GM21717 (cell line): ENCODE results near the gene ITGB5.

Experiments used
- ATAC-seq: cut with Tn5 transposase; IDR thresholded peaks from one replicate; pipeline ENCODE4 v1.9.1; 2021; ENCODE audit warnings: mild to moderate bottlenecking, moderate library complexity; ENCODE audit not compliant: unreplicated experiment

Gene ITGB5

GRCh38 chr3:124895756-124896155, 8.6 kb upstream of the ITGB5 start:
- ATAC-seq = no peak

GRCh38 chr3:124893526-124893925, 6.4 kb upstream of the ITGB5 start:
- no peak for ATAC-seq

GRCh38 chr3:124890573-124891190, 3.5 kb upstream of the ITGB5 start:
- no peak for ATAC-seq

GRCh38 chr3:124888482-124889441, 1.6 kb upstream of the ITGB5 start:
- ATAC-seq = no peak

- ATAC-seq = no peak
Measured at GRCh38 chr3:124887932-124888298, 750 bp upstream of the ITGB5 start.

GRCh38 chr3:124886168-124887056, 753 bp downstream of the ITGB5 start:
- peak; percentile 37 for ATAC-seq

DNA sequence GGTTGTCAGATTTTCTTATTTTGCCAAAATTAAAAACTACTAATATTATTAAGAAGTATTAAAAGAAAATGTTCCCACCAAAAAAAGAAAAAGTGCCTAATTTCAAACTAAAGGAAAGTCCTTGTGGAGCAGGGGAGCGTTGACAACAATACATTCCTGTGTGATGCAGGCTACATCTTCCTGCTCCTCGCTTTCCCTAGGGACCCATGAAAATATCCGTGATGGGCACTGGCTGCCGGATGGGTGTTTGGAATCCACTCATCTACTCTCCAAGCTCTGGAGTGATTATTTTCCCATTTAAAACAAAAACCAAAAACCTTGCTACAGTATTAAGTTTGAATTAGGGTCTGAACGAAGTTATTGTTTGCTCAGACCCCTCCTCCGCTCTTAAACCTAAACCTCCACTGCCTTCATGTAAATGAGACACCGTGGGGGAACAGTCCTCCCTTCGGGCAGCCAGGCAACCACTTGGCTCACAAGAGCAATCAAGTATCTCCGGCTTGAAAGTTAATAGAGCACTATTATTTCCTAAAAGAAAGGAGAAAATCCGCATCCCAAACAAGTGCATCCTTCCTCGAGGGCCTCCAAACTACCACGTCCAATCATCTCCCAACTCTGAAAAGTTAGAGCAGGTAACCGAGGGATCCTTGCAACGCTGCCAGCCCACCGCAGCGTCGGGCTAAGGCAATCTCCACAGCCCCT, 1.5 kb downstream of the ITGB5 start:
- ATAC-seq = no peak

GRCh38 chr3:124884474-124885101, 2.6 kb downstream of the ITGB5 start:
- no peak for ATAC-seq

DNA sequence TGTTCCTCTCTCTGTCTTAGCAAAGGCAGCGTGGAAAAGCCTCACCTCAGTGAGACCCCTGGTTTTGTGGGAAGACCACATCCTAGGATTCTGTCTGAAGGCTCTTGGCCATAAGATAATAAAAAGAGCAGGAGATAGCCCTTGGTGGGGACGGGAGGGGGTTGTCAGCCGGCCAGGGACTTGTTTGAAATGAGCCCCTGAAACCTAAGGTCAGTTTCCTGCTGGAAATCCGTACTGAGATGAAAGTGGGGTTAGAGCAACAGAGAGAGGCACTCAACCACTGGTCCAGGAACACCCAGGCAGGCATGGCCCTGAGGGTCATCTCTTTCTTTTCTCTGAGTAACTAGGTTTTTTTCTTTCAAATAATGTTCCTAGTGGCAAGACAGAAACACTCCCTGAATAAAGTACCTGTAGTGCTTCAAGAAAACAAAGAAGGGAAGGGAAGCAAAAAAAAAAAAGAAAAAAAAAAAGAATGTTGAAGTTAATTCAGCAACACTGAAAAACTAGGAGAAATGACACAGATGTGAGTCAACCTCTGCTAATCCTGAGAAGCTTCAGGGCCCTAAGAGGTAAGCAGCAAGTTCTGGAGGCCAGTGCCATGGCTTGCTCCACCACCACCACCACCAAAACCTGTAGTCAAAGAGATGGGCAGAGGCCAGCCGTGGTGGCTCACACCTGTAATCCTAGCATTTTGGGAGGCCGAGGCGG, 3.2 kb downstream of the ITGB5 start:
- ATAC-seq = no peak

DNA sequence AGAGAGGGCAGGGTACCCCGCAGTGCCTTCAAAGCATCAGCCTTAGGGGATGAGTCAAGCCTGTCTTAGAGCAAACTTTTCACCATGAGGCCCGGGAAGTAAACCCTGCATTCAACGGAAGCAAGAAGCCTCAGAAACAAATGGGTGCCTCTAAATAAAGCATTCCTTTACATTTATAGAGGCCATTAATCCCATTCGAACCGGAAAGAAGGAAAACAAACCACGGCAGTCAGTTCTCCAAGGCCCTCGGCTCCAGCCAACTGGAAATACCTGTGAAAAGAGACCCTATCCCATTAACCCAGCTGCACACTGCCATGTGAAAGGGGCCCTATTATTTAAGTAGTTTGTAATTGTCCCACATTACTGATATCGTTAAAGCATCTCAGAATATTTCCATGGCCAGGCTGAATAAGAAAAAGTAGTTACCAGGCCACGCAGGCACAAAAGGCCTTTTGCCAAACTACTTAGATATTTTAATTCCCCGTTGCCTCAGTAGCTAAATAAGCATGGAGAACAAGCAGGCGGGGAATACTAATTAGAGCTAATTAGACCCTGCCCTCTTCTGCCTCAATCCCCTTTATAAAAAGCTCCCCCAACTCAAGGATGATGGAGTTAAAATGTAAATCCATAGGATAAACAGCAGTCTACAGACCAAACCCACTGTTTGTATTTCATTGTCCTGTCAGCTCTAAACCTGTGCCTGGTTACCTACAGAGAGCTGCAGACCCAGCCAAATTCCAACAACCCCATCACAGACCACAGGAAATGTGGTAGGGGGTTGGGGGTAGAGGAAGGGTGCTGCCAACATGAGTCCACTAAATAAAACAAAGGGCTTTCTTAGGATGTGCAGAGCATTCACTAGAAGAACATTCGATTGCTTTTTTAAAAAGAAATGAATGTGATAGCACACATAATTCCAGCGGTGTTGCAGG, 4.1 kb downstream of the ITGB5 start:
- ATAC-seq = no peak

DNA sequence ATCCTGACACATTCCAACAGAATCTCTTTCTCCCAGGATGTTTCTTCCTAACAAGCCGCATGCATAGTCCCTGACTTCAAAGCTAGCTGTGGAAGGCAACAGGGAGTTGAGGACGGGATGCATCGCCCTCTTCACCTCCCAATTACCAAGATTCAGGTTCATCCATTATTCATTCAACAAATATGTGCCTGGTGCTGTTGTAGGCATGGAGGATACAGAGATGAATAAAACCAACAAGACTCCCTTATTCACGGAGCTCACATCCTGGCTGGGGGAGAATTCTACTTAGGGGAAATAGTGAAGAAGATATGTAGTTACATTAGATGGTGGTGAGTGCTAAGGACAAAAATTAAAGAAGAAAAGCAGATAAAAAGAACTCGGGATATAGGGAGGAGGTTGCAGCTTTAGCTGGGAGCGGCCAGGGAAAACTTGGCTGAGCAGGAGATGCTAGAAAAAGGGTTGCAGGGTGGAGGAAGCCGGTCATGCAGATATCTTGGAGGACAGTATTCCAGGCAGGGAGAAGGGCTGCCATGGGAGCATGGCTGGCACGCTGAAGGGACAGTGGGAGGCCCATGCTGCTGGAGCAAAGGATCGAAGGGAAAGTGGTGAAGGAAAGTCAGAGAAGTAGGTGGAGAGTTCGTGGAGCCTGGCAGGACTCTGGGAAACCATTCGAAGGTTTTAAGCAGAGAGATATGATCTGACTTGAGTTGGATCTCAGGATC, 5.0 kb downstream of the ITGB5 start:
- ATAC-seq = no peak

- ATAC-seq = no peak
Measured at GRCh38 chr3:124879337-124879680, 7.9 kb downstream of the ITGB5 start.

DNA sequence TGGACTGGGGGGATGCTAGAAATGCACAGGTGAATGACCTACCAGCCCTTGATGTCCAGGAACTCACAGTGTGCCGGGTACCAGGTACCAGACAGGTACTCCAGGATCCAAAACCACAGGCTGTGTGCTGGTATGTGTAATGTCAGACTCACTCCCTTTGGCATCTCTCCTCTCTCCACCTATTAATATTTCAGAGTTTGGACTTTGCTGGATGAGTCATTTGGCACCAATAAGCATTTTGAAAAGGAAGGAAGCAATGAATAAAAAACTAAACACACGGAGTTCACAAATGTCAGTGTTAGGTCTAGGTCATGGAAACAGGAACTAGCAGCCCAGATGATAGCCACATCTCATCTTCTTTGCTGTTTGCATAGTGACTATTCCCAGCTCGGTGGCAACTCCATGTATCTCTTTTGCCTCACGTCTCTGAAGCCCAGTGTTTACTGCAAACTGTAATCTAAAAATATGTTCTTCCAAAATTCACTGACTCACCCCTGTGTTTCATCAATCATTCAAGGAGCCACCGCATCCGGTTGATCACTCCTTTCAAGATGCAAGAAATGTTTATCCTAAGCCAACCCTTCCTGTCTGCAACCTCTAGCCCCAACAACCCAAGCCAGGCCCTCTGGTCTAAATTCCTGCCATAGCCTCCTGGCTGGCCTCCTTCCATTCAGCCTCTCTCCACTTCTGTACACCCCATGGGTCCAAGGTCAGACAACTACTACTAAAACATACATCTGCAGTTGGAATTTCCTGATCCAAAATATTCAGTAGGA, 8.4 kb downstream of the ITGB5 start:
- ATAC-seq = no peak

DNA sequence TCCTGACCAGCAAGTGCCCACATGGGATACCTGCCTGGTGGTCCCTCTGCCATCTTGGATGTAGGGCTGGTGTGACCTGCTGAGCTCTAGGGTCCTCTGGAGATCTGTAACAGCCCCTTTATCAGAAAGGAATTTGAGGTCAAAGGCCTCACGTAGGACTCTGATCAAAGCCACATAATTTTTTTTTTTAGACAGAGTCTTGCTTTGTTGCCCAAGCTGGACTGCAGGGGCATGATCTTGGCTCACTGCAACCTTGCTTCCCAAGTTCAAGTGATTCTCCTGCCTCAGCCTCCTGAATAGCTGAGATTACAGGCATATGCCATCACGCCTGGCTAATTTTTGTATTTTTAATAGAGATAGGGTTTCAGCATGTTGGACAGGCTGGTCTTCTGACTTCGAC, 9.5 kb downstream of the ITGB5 start:
- ATAC-seq = no peak

GRCh38 chr3:124876401-124876878, 10.7 kb downstream of the ITGB5 start:
- ATAC-seq = no peak

- no peak for ATAC-seq
Measured at GRCh38 chr3:124873226-124873625, 13.9 kb downstream of the ITGB5 start.

- no peak for ATAC-seq
Measured at GRCh38 chr3:124867511-124867910, 19.7 kb downstream of the ITGB5 start.
